NCI-H187 (cell line): ENCODE data around the gene PFN3.
"Not testable (repeated sequence)": the region's sequence is repeated elsewhere in the genome, so short reads cannot be mapped to it uniquely, and the experiment has no call there.

Experiments
- DNase-seq, 2 experiments: peaks; one replicate each; lab custom pipeline; 2025; lab: John Stamatoyannopoulos, UW

PFN3 gene

GRCh38 chr5:177425196-177425800, 24.8 kb upstream of the PFN3 start:
- no peak for DNase-seq

- DNase-seq, result no peak
Measured at GRCh38 chr5:177423671-177424070, 23.2 kb upstream of the PFN3 start.

- DNase-seq, result no peak
Measured at GRCh38 chr5:177421062-177421798, 20.8 kb upstream of the PFN3 start.

GRCh38 chr5:177420472-177420871, 20.0 kb upstream of the PFN3 start:
- DNase-seq, result not testable (repeated sequence)

GRCh38 chr5:177419046-177419445, 18.6 kb upstream of the PFN3 start:
- DNase-seq, result no peak

GRCh38 chr5:177417081-177417480, 16.6 kb upstream of the PFN3 start:
- not testable (repeated sequence) for DNase-seq

GRCh38 chr5:177414481-177414880, 14.0 kb upstream of the PFN3 start:
- DNase-seq, result no peak

GRCh38 chr5:177412603-177413233, 12.3 kb upstream of the PFN3 start:
- no peak for DNase-seq

- no peak for DNase-seq
Measured at GRCh38 chr5:177410575-177410974, 10.1 kb upstream of the PFN3 start.

GRCh38 chr5:177409043-177409801, 8.8 kb upstream of the PFN3 start, which contains the start of gene F12:
TSS of gene F12 (minus strand) at chr5:177409564. CDS start at chr5:177409527, 37 bp downstream.
- DNase-seq, result no peak

- DNase-seq, result no peak
Measured at GRCh38 chr5:177405805-177406204, 5.3 kb upstream of the PFN3 start.

- no peak for DNase-seq
Measured at GRCh38 chr5:177405312-177405711, 4.9 kb upstream of the PFN3 start.

GRCh38 chr5:177404641-177405179, 4.2 kb upstream of the PFN3 start:
- no peak for DNase-seq

GRCh38 chr5:177403792-177404640, 3.6 kb upstream of the PFN3 start:
- peak; percentile 50 to 57 for DNase-seq

- DNase-seq, result peak in 1 of 2 experiments; percentile 50
Measured at GRCh38 chr5:177403102-177403791, 2.8 kb upstream of the PFN3 start.

GRCh38 chr5:177402271-177403043, 2.0 kb upstream of the PFN3 start:
- peak; percentile 76 to 92 for DNase-seq

GRCh38 chr5:177397875-177398390, 2.5 kb downstream of the PFN3 start:
- DNase-seq, result no peak

GRCh38 chr5:177396807-177397206, 3.7 kb downstream of the PFN3 start:
- no peak for DNase-seq

- DNase-seq, result no peak
Measured at GRCh38 chr5:177396078-177396477, 4.4 kb downstream of the PFN3 start.
